NOMO-1 treated with DMSO at 0.1 percent for 48 hours (cell line): ENCODE results near the gene YEATS2.

Source experiments
- DNase-seq: peaks from one replicate; lab custom pipeline; 2025; ENCODE audit not compliant: unreplicated experiment; lab: John Stamatoyannopoulos, UW

The YEATS2 gene

GRCh38 chr3:183828538-183828870, 130.9 kb downstream of the YEATS2 start:
- no peak for DNase-seq

- no peak for DNase-seq
Measured at GRCh38 chr3:183829466-183829865, 131.9 kb downstream of the YEATS2 start.

- no peak for DNase-seq
Measured at GRCh38 chr3:183830187-183830586, 132.6 kb downstream of the YEATS2 start.

- no peak for DNase-seq
Measured at GRCh38 chr3:183833516-183833915, 135.9 kb downstream of the YEATS2 start.

GRCh38 chr3:183837390-183837789, 139.8 kb downstream of the YEATS2 start:
- no peak for DNase-seq

GRCh38 chr3:183837894-183838293, 140.3 kb downstream of the YEATS2 start:
- no peak for DNase-seq

- DNase-seq: no peak
Measured at GRCh38 chr3:183839751-183840150, 142.2 kb downstream of the YEATS2 start.

- DNase-seq: no peak
Measured at GRCh38 chr3:183844606-183845005, 147.0 kb downstream of the YEATS2 start.

GRCh38 chr3:183845090-183845489, 147.5 kb downstream of the YEATS2 start:
- DNase-seq: no peak

- peak; percentile 38 for DNase-seq
Measured at GRCh38 chr3:183845608-183846288, 148.2 kb downstream of the YEATS2 start.

- DNase-seq: peak; percentile 83
Measured at GRCh38 chr3:183854318-183855035, 156.9 kb downstream of the YEATS2 start.

GRCh38 chr3:183857863-183858262, 160.3 kb downstream of the YEATS2 start:
- no peak for DNase-seq
